Subcutaneous adipose tissue (tissue), 4 donors: ENCODE data around the gene ZC2HC1C. TPM values are rescaled to one million over a fixed set of nuclear protein-coding genes. Genes with fewer than 3 reads are reported as not detected.

Experiments used
- total RNA-seq, 4 donors: library from RNA; depleted of rRNA; stranded (reverse); fragments of >200 nt; gene quantifications; one replicate each; pipeline ENCODE4 v1.1.0, GENCODE V29; 2016
- TF ChIP-seq, protein P1 (sequence below): fragments of 450-650 bp; IDR thresholded peaks from one replicate; pipeline ENCODE4 v1.5.1; 2016; ENCODE audit warnings: low read depth, mild to moderate bottlenecking, control low read depth, antibody characterized with exemption, moderate library complexity

ZC2HC1C gene
- total RNA-seq, 4 donors from 2014 or later = 0.51 to 4.2 (median 1.6) TPM

DNA sequence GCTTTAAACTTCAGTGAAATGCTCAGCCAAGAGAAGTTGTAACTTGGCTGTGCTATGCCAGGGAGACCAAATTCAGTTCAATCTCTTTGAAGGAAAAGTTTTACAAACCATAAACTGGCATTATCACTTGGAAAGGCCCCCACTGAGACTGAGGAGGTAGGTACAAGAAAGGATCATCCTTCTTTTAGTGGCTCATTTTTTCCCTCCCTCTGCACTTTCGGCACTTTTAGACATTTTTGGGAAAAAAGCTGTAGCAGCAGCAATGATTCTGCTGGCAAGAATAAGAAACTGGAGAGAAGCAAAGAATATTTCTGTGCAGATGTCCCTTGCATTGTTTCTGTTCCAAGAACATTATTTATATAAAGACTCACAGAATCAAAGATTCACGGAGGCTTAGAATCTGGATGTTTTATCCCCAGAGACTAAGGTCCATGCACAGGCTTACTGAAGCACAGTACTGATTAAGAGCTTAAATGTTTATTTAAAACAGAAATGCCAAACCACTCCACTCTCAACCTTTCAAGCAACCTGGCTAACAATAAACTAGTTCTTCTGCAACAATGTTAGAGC, 12.3 kb downstream of the ZC2HC1C start:
- TF ChIP-seq, protein P1, sequence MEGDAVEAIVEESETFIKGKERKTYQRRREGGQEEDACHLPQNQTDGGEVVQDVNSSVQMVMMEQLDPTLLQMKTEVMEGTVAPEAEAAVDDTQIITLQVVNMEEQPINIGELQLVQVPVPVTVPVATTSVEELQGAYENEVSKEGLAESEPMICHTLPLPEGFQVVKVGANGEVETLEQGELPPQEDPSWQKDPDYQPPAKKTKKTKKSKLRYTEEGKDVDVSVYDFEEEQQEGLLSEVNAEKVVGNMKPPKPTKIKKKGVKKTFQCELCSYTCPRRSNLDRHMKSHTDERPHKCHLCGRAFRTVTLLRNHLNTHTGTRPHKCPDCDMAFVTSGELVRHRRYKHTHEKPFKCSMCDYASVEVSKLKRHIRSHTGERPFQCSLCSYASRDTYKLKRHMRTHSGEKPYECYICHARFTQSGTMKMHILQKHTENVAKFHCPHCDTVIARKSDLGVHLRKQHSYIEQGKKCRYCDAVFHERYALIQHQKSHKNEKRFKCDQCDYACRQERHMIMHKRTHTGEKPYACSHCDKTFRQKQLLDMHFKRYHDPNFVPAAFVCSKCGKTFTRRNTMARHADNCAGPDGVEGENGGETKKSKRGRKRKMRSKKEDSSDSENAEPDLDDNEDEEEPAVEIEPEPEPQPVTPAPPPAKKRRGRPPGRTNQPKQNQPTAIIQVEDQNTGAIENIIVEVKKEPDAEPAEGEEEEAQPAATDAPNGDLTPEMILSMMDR = no peak

DNA sequence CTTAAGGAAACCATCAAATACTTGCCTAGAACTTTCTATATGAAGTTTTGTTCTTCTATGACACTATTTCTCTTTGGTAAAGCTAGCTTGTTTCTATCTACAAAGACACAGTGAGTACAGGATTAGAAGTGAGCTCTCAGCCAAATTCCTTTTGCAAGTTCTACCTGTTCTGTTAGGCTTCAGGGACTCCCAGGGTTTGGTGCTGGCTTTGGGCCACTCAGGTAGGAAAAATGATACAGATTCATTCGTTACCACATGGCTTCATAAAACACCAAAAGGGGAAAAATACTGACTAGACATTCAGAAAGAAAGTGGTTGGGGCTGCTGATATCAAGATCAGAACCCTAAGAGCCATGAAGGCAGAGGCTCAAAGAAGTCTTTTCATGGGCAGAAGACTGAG, 13.8 kb downstream of the ZC2HC1C start:
- TF ChIP-seq, protein P1 = no peak

DNA sequence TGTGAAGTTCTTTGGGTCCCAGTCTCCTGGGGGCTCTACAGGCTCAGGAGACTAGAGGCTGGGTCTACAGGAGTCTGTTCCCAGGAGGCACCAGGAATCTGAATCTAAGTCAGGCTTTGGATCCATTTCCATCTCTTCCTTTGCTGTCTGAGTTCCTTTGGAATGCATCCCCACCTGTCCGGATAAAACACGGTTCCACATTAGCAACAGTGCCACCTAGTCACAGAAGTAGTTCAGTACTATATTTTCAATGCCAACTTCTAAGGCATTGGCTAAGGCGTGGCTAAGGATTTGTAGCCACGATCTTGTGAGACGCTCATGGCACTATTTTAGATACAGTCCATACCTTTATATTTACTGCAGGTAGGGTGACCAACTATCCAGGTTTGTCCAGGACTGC, 15.1 kb downstream of the ZC2HC1C start:
- TF ChIP-seq, protein P1 = no peak

DNA sequence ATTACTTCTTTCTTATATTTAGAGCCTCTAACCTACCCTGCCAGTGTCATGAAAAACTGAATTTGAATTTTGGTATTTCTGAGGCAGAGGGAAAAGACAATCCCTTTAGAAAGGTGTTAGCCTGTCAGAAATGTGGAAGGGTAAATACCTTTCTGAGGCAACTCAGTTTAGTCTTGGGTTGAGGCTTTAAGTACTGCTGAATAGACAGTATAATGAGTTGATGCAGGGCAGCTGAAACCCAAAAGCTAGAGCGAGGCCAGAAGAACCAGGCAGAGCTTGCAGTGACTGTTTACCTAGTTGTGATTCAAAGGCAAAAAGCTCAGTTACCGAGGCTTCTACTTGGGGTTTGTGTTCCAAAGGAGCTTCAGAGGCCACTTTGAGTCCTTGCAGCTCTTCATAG, 18.7 kb downstream of the ZC2HC1C start:
- TF ChIP-seq, protein P1 = no peak

DNA sequence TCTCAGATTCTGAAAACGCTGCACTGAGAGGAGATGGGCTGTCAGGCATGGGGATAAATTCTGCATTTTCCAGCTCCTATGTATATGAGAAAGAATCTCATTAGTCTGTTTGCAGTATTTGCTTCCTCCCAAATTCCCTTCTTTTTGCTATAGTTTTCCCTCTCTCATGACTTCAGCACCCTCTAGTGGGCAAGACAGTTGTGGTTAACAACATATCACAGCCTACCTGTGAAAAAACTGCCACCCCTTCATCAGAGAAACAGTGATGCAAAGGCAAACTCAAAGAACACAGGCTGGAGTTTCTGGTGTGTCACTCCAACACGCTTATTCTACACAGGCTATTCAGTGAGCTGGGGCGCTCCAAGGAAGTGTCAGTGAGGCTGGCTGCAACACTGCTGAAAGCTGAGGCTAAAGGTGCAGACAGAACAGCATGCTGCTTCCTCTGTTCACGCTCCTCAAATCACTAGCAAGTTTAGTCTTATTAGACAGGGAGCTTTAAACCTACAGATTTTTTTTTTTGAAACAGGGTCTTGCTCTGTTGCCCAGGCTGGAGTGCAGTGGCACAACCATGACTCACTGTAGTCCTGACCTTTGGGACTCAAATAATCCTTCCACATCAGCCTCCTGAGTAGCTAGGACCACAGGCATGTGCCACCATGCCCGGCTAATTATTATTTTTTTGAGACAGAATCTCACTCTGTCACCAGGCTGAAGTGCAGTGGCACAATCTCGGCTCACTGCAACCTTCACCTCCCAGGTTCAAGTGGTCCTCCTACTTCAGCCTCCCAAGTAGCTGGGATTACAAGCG, 19.3 kb downstream of the ZC2HC1C start:
- TF ChIP-seq, protein P1 = no peak

DNA sequence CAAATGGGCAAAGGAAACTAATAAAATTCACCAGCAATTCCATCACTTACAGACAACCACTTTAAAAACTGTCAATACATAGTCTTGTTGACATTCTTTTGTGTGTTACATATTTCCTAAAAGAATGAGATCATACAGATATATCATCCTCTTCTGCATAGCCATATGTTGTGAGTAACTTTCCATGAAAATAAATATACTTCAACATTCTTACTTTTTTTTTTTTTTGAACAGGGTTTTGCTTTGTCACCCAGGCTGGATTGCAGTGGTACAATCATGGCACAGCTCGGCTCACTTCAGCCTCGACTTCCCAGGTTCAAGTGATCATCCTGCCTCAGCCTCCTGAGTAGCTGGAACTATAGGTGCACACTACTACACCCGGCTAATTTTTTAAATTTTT, 20.9 kb downstream of the ZC2HC1C start:
- TF ChIP-seq, protein P1 = no peak

DNA sequence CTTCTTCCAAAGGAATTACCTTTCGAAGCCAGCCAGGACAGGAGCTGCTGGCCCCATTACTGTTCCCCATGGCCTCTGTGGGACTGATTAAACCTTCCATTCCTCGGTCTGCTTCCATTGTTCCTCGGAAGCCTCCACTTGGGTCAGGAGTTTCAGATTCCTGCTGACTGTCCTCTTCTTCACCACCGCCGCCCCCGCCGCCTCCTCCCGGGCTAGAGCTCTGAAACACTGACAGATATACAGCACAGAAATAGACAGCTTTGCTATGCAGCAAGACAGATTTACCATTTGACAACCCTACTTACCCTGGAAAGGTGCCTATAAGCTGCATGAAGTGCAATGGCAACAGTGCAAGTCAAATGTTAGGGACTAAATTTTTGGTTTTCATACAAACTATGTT, 21.8 kb downstream of the ZC2HC1C start:
- TF ChIP-seq, protein P1 = no peak
